ENCODE results near the gene SOX15.

DNA sequence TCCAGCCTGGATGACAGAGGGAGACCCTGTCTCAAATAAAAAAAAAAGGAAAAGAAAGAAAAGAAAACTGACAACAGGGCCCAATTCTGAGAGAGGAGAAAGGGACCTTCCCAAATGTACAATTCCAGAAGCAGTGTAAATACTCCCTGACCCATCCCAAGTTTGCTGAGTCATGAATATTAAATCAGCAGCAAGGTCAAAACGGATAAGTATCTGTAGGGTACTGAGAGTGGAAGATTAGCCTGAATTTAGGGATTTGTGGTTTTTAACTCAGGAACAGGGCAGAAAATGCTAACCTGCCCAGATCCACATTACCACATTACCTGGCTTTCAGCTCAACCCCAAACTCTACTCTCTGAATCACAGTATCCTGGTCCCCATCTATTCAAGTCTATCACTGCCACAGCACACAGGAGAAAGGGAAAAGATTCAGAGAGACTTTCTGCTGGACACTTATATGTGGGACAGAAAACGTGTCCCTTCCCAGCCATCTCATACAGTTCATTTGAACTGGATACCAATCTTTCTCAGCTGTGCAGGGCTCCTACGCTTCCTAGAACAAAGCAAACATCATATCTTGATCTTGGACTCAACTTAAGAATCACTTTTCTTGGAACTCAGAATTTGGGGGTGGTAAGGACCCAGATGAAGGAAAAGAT is 21.9 kb upstream of the SOX15 start:
- TF ChIP-seq, protein P1, sequence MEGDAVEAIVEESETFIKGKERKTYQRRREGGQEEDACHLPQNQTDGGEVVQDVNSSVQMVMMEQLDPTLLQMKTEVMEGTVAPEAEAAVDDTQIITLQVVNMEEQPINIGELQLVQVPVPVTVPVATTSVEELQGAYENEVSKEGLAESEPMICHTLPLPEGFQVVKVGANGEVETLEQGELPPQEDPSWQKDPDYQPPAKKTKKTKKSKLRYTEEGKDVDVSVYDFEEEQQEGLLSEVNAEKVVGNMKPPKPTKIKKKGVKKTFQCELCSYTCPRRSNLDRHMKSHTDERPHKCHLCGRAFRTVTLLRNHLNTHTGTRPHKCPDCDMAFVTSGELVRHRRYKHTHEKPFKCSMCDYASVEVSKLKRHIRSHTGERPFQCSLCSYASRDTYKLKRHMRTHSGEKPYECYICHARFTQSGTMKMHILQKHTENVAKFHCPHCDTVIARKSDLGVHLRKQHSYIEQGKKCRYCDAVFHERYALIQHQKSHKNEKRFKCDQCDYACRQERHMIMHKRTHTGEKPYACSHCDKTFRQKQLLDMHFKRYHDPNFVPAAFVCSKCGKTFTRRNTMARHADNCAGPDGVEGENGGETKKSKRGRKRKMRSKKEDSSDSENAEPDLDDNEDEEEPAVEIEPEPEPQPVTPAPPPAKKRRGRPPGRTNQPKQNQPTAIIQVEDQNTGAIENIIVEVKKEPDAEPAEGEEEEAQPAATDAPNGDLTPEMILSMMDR (IDR thresholded peaks at IDR 0.05): no peak
- no peak for TF ChIP-seq POLR2A (IDR thresholded peaks at IDR 0.05)

All from body of pancreas (tissue), 4 donors.